Smooth muscle cell of the brain vasculature (primary cell): ENCODE results near the gene BICD1.

ENCODE experiments used
- DNase-seq: peaks from one replicate; pipeline ENCODE4 v3.0.0-alpha.2; 2012; ENCODE audit warnings: low read depth, low spot score

Gene BICD1

GRCh38 chr12:32400866-32401265 is 294.2 kb downstream of the BICD1 start:
- DNase-seq, result no peak

DNA sequence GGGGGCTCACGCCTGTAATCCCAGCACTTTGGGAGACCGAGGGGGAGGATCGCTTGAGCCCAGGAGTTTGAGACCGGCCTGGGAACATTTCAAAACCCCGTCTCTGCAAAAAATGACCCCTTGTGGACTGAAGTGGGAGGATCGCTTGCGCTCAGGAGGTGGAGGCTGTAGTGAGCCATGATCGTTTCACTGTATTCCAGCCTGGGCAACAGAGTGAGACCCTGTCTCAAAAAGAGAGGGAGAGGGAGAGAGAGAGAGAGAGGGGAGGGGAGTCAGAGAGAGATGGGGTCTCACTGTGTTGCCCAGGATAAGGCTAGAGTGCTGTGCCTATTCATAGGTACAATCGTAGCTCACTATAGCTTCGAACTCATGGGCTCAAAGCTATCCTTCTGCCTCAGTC is 295.5 kb downstream of the BICD1 start:
- DNase-seq, result no peak

DNA sequence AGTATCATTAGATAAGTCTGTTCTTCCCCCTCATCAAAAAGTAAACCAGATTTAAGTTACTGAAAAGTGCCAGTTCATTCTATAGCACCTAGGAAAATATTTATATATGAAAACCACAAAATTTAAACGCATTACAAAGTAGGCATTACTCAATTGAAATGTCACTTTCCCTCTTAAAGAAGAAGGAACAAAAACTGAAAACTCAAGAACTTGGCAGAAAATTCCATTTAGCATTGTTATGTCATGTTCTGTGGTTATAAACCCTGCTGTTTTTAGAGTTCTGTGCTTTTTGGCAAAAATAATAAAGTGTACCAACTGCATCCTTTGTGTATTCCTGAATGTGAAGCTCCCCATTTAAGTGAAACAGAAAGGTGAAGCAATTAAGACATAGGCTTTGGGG is 296.3 kb downstream of the BICD1 start:
- DNase-seq, result no peak

GRCh38 chr12:32407795-32408194 is 301.1 kb downstream of the BICD1 start:
- DNase-seq, result no peak

- DNase-seq, result no peak
Observed at GRCh38 chr12:32413412-32413811, 306.8 kb downstream of the BICD1 start.

GRCh38 chr12:32418221-32418620 is 311.6 kb downstream of the BICD1 start:
- DNase-seq, result no peak

- DNase-seq, result no peak
Observed at GRCh38 chr12:32418903-32419519, 312.4 kb downstream of the BICD1 start.

DNA sequence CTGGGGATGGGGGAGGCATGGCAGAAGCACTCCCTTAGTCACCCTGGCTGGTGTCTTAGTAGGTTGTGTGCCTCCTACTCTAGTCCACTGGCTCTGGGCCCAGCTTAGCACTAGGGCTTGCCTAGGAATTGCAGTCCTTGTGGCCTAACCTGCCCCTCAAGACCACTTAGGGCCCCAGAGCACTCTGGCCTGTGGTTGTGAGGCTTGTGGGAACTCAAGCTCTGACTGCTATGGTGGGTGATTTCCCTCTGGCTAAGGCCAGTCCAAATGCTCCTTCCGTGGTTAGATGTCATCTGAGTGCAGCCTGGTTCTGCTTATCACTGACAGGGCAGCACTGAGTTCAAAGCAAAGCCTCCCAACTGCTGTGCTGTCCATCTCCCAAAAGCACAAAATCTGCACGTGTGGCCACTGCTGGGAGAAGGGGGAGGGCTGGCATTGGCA is 312.9 kb downstream of the BICD1 start:
- no peak for DNase-seq

DNA sequence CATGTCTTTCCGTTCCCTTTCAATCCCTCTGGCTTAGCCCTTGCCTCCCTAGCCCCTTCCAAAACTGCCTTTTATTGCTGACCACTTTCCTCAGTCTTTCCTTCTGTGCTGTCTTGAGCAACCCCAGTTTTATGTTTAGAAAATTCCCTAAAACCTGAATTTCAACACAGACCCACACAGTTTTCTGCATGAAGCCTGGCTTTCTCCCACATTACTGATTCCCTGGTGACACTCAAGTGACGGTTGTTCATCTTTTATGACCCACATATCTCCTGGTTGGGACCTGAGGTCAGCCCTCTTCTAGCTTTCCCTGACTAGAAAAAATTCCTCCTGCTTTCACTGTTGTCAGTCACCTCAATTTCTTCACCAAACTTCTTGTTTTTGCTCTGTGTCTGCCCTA is 313.7 kb downstream of the BICD1 start:
- DNase-seq, result no peak

DNA sequence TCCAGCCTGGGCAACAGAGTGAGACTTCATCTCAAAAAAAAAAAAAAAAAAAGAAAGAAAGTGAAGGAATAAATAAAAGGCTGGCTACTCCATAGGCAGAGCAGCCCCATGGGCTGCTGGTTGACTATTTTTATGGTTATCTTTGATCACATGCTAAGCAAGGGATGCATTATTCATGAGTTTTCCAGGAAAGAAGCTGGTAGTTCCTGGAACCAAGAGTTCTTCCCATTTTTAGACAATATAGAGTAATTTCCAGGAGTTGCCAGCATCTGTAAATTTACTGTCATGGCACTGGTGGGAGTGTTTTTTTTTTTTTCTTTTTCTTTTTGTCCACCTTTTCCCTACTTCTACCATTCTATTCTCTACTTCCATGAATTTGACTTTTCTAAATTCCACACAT is 316.9 kb downstream of the BICD1 start:
- no peak for DNase-seq

DNA sequence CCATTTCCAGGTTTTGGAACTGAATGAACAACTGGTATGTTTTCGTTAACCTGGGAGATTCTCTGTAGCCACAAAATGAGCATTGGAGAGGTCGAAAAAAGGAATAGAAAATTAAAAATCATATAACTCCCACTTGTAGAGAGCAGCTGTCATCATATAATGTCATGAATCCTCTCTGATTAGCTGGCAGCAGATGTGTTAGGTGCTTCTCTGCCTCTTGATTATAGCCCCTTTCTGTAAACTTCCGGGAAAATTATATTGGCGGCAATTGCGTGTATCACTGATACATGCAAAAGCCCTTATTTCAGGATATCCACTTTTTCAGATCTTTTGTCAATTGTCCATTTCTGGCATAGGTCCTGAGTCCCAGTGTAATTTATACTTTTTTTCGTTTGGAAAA is 324.4 kb downstream of the BICD1 start:
- no peak for DNase-seq
